ENCODE data around the gene C17orf75. TPM values are rescaled to one million over a fixed set of nuclear protein-coding genes. Genes with fewer than 3 reads are reported as not detected.

C17orf75 gene, protein sequence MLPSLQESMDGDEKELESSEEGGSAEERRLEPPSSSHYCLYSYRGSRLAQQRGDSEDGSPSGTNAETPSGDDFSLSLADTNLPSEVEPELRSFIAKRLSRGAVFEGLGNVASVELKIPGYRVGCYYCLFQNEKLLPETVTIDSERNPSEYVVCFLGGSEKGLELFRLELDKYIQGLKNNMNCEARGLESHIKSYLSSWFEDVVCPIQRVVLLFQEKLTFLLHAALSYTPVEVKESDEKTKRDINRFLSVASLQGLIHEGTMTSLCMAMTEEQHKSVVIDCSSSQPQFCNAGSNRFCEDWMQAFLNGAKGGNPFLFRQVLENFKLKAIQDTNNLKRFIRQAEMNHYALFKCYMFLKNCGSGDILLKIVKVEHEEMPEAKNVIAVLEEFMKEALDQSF
- total RNA-seq (2021; fragmentation: NEBNext Ultra II Directional; extraction: Animal tissue kit (Norgen Biotek cat#: 25700)) = 35.4 and 42.6 TPM in 2 replicates
- 12.0 and 15.8 TPM in 2 replicates for polyA plus RNA-seq (2011; rRNA removed)
- 28.3 TPM for polyA plus RNA-seq (2011; cell fraction: cytosol; rRNA removed)
- polyA plus RNA-seq (2011; cell fraction: nucleus; rRNA removed) = 17.9 TPM
- polyA plus RNA-seq (2012, experiment 1 of 2) = 27.6 to 38.1 TPM (median 37.1 TPM) in 4 replicates
- 5.0 TPM for polyA plus RNA-seq (2012, experiment 2 of 2)
- 29.9 TPM for polyA plus RNA-seq (2013, experiment 1 of 2)
- 28.1 TPM for polyA plus RNA-seq (2013, experiment 2 of 2)
- 19.6 and 23.2 TPM in 2 replicates for polyA minus RNA-seq (2011; rRNA and poly(A)+ RNA removed)
- 16.4 TPM for polyA minus RNA-seq (2011; cell fraction: cytosol; rRNA and poly(A)+ RNA removed)
- 21.9 TPM for polyA minus RNA-seq (2011; cell fraction: nucleus; rRNA and poly(A)+ RNA removed)
- long read RNA-seq, experiment 1, transcript C17orf75-202 (10 exons, 1,642 nt) = major isoform, 11 of 32 reads
- long read RNA-seq, experiment 1, partial matches to known transcripts = 7 of 32 reads
- long read RNA-seq, experiment 1, other reads (novel, unspliced or antisense) = 14 of 32 reads
- long read RNA-seq, experiment 2, transcript C17orf75-202 (10 exons, 1,642 nt) = major isoform, 43 of 60 reads
- long read RNA-seq, experiment 2, partial matches to known transcripts = 0 of 60 reads
- long read RNA-seq, experiment 2, other reads (novel, unspliced or antisense) = 17 of 60 reads

- H2BK15ac ChIP-seq (ENCODE audit: low read length) = no peak within 1 kb of the TSS; the same call in 1 of the 2 replicates
- H3K23ac ChIP-seq (ENCODE audit: insufficient read length) = no peak within 1 kb of the TSS
- H3K27ac ChIP-seq (ENCODE audit: low read depth, low read length) = peak within 1 kb of the TSS; percentile 63
- ChIA-PET CTCF (ENCODE audit: partially characterized antibody) (interaction anchor here (1.3 to 2.8 kb wide), 2 partner anchors 14 to 22 kb away, joined by 3 to 16 read pairs; no protein-coding TSS in a partner anchor), POLR2A (ENCODE audit: partially characterized antibody) (interaction anchor here (0.6 to 4.4 kb wide), 7 partner anchors 9 to 102 kb away, joined by 3 to 26 read pairs (median 4); partner anchors contain the start of gene PSMD11)
- H3K4me3 ChIP-seq (ENCODE audit: extremely low read depth in 1 of 4, insufficient read depth in 2 of 4, low read depth in 3 of 4, low read length in 4 of 4) = peak within 1 kb of the TSS; percentile 52 to 89 (median 80)
- H3K23me2 ChIP-seq (ENCODE audit: low read depth, low read length) = peaks cover 7% of the 10 kb centered on the region; the same call in 1 of the 2 replicates
- H2BK120ac ChIP-seq (replicated peaks; ENCODE audit: low read depth, low read length) = peak within 1 kb of the TSS; percentile 43
- peaks cover 0 to 4% (median under 1%) of the 10 kb centered on the region in 4 experiments; a peak in 2 of 7 replicates for H3K4me1 ChIP-seq (replicated peaks in 1 of 4; ENCODE audit: control insufficient read depth in 3 of 4, insufficient read depth in 4 of 4, low read length in 3 of 4)
- H3K4me2 ChIP-seq (ENCODE audit: insufficient read depth in 1 of 2, low read depth in 2 of 2, low read length in 2 of 2) = peak within 1 kb of the TSS; percentile 91 to 97
- H2BK5ac ChIP-seq (ENCODE audit: low read depth, low read length) = peak within 1 kb of the TSS; percentile 75
- no peaks in the 10 kb centered on the region for H3K9me3 ChIP-seq (ENCODE audit: insufficient read depth in 2 of 2, low read depth in 1 of 2, low read length in 1 of 2)
- H4K8ac ChIP-seq (ENCODE audit: extremely low read depth, insufficient read depth, low read length) = peak within 1 kb of the TSS; percentile 91
- 16% methylated on average over 31 of the region's 47 CpGs; no CpG with 5 or more reads in 1 of the 2 experiments for WGBS, 2 experiments (ENCODE audit: extremely low coverage in 1 of 2, insufficient coverage in 1 of 2, insufficient read length in 1 of 2, insufficient replicate concordance in 2 of 2, low coverage in 1 of 2, low lambda C conversion rate in 2 of 2, missing lambda C conversion rate in 1 of 2)
- peaks cover 0 to 20% (median 8%) of the 10 kb centered on the region in 4 experiments; a peak in 3 of 8 replicates for H3K36me3 ChIP-seq (ENCODE audit: control insufficient read depth in 2 of 4, insufficient read depth in 4 of 4, low read length in 3 of 4)
- H3K18ac ChIP-seq (ENCODE audit: extremely low read depth, low read length) = peak within 1 kb of the TSS; percentile 90
- peak within 1 kb of the TSS; percentile 92 for H4K5ac ChIP-seq (ENCODE audit: insufficient read length, low read depth, low read length)
- H3K56ac ChIP-seq (replicated peaks; ENCODE audit: insufficient read length, low read depth, low read length) = peak within 1 kb of the TSS; percentile 73
- no peaks in the 10 kb centered on the region for H3K79me1 ChIP-seq (ENCODE audit: low read depth, low read length)
- peak within 1 kb of the TSS; percentile 90 for H2AK5ac ChIP-seq (ENCODE audit: low read depth, low read length)
- FAIRE-seq (no peak), DNase-seq (ENCODE audit: low read depth in 1 of 2, low spot score in 2 of 2) (peak in 1 of 2 experiments; percentile 90)
- peak within 1 kb of the TSS; percentile 82; the same call in 1 of the 2 replicates for H2AFZ ChIP-seq (ENCODE audit: low read length)
- no peak within 1 kb of the TSS for H2BK12ac ChIP-seq (ENCODE audit: low read depth, low read length)
- no peaks in the 10 kb centered on the region for H4K20me1 ChIP-seq (replicated peaks in 1 of 2; ENCODE audit: control insufficient read depth in 1 of 2, insufficient read depth in 2 of 2, low read length in 2 of 2)
- peak within 1 kb of the TSS; percentile 82 for H4K91ac ChIP-seq (replicated peaks; ENCODE audit: insufficient read length, low read length)
- no peak within 1 kb of the TSS for H3K14ac ChIP-seq (ENCODE audit: insufficient read length)
- H3K27me3 ChIP-seq (replicated peaks in 1 of 4; ENCODE audit: control insufficient read depth in 3 of 4, extremely low read depth in 1 of 4, insufficient read depth in 3 of 4, low read length in 3 of 4) = no peaks in the 10 kb centered on the region
- no peaks in the 10 kb centered on the region for H3K79me2 ChIP-seq (ENCODE audit: control insufficient read depth in 1 of 2, insufficient read depth in 2 of 2, low read length in 2 of 2)
- peak within 1 kb of the TSS; percentile 76 for H3K4ac ChIP-seq (replicated peaks; ENCODE audit: insufficient read length, low read depth, low read length)
- no peak within 1 kb of the TSS for H2BK20ac ChIP-seq (ENCODE audit: low read length)
- H3K9ac ChIP-seq (replicated peaks in 1 of 4; ENCODE audit: extremely low read depth in 1 of 4, low read depth in 3 of 4, low read length in 3 of 4) = peak within 1 kb of the TSS; percentile 45 to 93 (median 84)
- TF ChIP-seq RXRA (IDR thresholded peaks at IDR 0.05; ENCODE audit: insufficient read depth, low read depth, low read length) = no peak
- TF ChIP-seq KDM4A (IDR thresholded peaks at IDR 0.05; ENCODE audit: low read depth, low read length, severe bottlenecking) = no peak
- TF ChIP-seq SRF (IDR thresholded peaks at IDR 0.05; ENCODE audit: low read depth, low read length) = peak; percentile 47; the same call in 1 of the 2 replicates
- peak; percentile 89 for TF ChIP-seq CTBP2 (IDR thresholded peaks at IDR 0.05; ENCODE audit: borderline replicate concordance, insufficient read depth, insufficient read length, low read length)
- no peak for TF ChIP-seq FOSL1 (IDR thresholded peaks at IDR 0.05; ENCODE audit: insufficient read depth, low read depth, low read length)
These were observed at the start of gene C17orf75 for GRCh38 chr17:32341857-32342602. TSS of gene C17orf75 (minus strand) at chr17:32342173. CDS start at chr17:32342139, 34 bp downstream.
